OCI-LY1 (cell line): ENCODE results near the gene EIF6.

Source experiments
- H2AFZ ChIP-seq: fragments of 200-600 bp; sonication (generic), shearing (Covaris generic); 2 replicates; pipeline ENCODE4 v1.6.0; 2014; ENCODE audit warnings: antibody characterized with exemption, mild to moderate bottlenecking, low read length
- H3F3A ChIP-seq: fragments of 200-600 bp; sonication (generic), shearing (Covaris generic); 2 replicates; pipeline ENCODE4 v1.6.0; 2014; ENCODE audit warnings: mild to moderate bottlenecking, antibody characterized with exemption, low read length, moderate library complexity; ENCODE audit not compliant: insufficient read depth
- H3K27ac ChIP-seq: fragments of 200-600 bp; sonication (generic); 2 replicates; pipeline ENCODE4 v1.5.1; 2014; ENCODE audit warnings: low read length, mixed run types, mild to moderate bottlenecking, low read depth; ENCODE audit not compliant: poor library complexity, severe bottlenecking
- H3K27me3 ChIP-seq: fragments of 200-600 bp; sonication (generic); 2 replicates; pipeline ENCODE4 v1.6.0; 2014; ENCODE audit warnings: antibody characterized with exemption, mild to moderate bottlenecking, low read length, moderate library complexity; ENCODE audit not compliant: insufficient read depth
- H3K36me3 ChIP-seq: fragments of 200-600 bp; sonication (generic); 2 replicates; pipeline ENCODE4 v1.6.1; 2014; ENCODE audit warnings: mild to moderate bottlenecking, antibody characterized with exemption, low read length, moderate library complexity, mixed read lengths; ENCODE audit not compliant: insufficient read depth
- H3K4me1 ChIP-seq: fragments of 200-600 bp; sonication (generic); 2 replicates; pipeline ENCODE4 v1.5.1; 2014; ENCODE audit warnings: mild to moderate bottlenecking, low read length, moderate library complexity; ENCODE audit not compliant: insufficient read depth, severe bottlenecking
- H3K4me2 ChIP-seq: fragments of 200-600 bp; sonication (generic), shearing (Covaris generic); 2 replicates; pipeline ENCODE4 v1.6.1; 2014; ENCODE audit warnings: low read length
- H3K4me3 ChIP-seq: fragments of 200-600 bp; sonication (generic); 2 replicates; pipeline ENCODE4 v1.5.1; 2014; ENCODE audit warnings: low read length, low read depth, mild to moderate bottlenecking, mixed read lengths; ENCODE audit not compliant: poor library complexity, severe bottlenecking
- H3K79me2 ChIP-seq: fragments of 200-600 bp; shearing (Covaris generic); 2 replicates; pipeline ENCODE4 v1.6.1; 2016; ENCODE audit warnings: mixed run types, low read length, mixed read lengths; ENCODE audit not compliant: insufficient read depth
- H3K9ac ChIP-seq: fragments of 200-600 bp; sonication (generic), shearing (Covaris generic); 2 replicates; pipeline ENCODE4 v1.6.1; 2014; ENCODE audit warnings: mild to moderate bottlenecking, low read length, mixed read lengths
- H3K9me2 ChIP-seq: fragments of 200-600 bp; sonication (generic), shearing (Covaris generic); 2 replicates; pipeline ENCODE4 v1.6.1; 2014; ENCODE audit warnings: low read depth, mild to moderate bottlenecking, low read length, mixed read lengths
- H3K9me3 ChIP-seq: fragments of 200-600 bp; shearing (Covaris generic); 2 replicates; pipeline ENCODE4 v1.6.1; 2014; ENCODE audit warnings: low read length, mixed read lengths
- H4K20me1 ChIP-seq: fragments of 200-600 bp; sonication (generic), shearing (Covaris generic); 2 replicates; pipeline ENCODE4 v1.6.0; 2016; ENCODE audit warnings: mild to moderate bottlenecking, low read length; ENCODE audit not compliant: insufficient read depth
- CTCF ChIP-seq: fragments of 200-600 bp; sonication (generic), shearing (Covaris generic); IDR thresholded peaks from 2 replicates; pipeline ENCODE4 v1.5.1; 2017; ENCODE audit warnings: mild to moderate bottlenecking, antibody characterized with exemption, low read length, moderate library complexity, mixed read lengths
- EZH2 ChIP-seq: fragments of 200-600 bp; sonication (generic), shearing (Covaris generic); IDR thresholded peaks from 2 replicates; pipeline ENCODE4 v1.8.0; 2017; ENCODE audit warnings: borderline replicate concordance, mixed run types, mild to moderate bottlenecking, antibody characterized with exemption, low read length, moderate library complexity, mixed read lengths

Gene EIF6

GRCh38 chr20:35319192-35319870 is 34.8 kb upstream of the EIF6 start:
- no peak for TF ChIP-seq CTCF
- no peak for TF ChIP-seq EZH2
- H3K27ac ChIP-seq: no peak overlapping the region

GRCh38 chr20:35318502-35319157 is 34.1 kb upstream of the EIF6 start:
- Histone ChIP-seq H3K4me3 (no peak overlapping the region), H4K20me1 (no peaks in the 10 kb centered on the region), H3K27me3 (no peaks in the 10 kb centered on the region), H3F3A (no peaks in the 10 kb centered on the region), H3K9ac (no peak overlapping the region), H3K4me1 (no peaks in the 10 kb centered on the region), H2AFZ (no peak overlapping the region), H3K79me2 (no peaks in the 10 kb centered on the region), H3K4me2 (no peak overlapping the region), H3K27ac (no peak overlapping the region), H3K9me3 (no peaks in the 10 kb centered on the region), H3K36me3 (no peaks in the 10 kb centered on the region), H3K9me2 (no peaks in the 10 kb centered on the region)
- no peak for TF ChIP-seq EZH2
- TF ChIP-seq CTCF: no peak

More at GRCh38 chr20:35319192-35319870, 34.8 kb upstream of the EIF6 start:
- Histone ChIP-seq H2AFZ (no peak overlapping the region), H3K4me1 (no peaks in the 10 kb centered on the region), H3K36me3 (no peaks in the 10 kb centered on the region), H3K4me2 (no peak overlapping the region), H3F3A (no peaks in the 10 kb centered on the region), H3K9me3 (no peaks in the 10 kb centered on the region), H3K9ac (no peak overlapping the region), H3K4me3 (no peak overlapping the region), H4K20me1 (no peaks in the 10 kb centered on the region), H3K27me3 (no peaks in the 10 kb centered on the region), H3K9me2 (no peaks in the 10 kb centered on the region), H3K79me2 (no peaks in the 10 kb centered on the region)

- H3K4me3 ChIP-seq: no peak overlapping the region
- no peak overlapping the region for H3K4me2 ChIP-seq
- H3K9ac ChIP-seq: no peak overlapping the region
- H3K79me2 ChIP-seq: no peaks in the 10 kb centered on the region
- no peaks in the 10 kb centered on the region for H3K4me1 ChIP-seq
- H3K27ac ChIP-seq: no peak overlapping the region
- H2AFZ ChIP-seq: no peak overlapping the region
- no peaks in the 10 kb centered on the region for H3K9me2 ChIP-seq
- H3F3A ChIP-seq: no peaks in the 10 kb centered on the region
- no peaks in the 10 kb centered on the region for H3K27me3 ChIP-seq
- H3K9me3 ChIP-seq: no peaks in the 10 kb centered on the region
- TF ChIP-seq CTCF (no peak), EZH2 (no peak)
- H3K36me3 ChIP-seq: peaks cover 2% of the 10 kb centered on the region; the same call in 1 of the 2 replicates
- H4K20me1 ChIP-seq: no peaks in the 10 kb centered on the region
Measured at GRCh38 chr20:35317416-35318210, 33.0 kb upstream of the EIF6 start.
